SK-N-SH treated with all-trans-retinoic acid at 6 μM for 48 hours (cell line): Measurements from ENCODE around the gene SP100.

Experiments
- ESRRG ChIP-seq: fragments of 250-450 bp; sonication (Bioruptor Pico); IDR thresholded peaks from 2 replicates; pipeline ENCODE4 v1.6.1; 2021; ENCODE audit warnings: mild to moderate bottlenecking
- OSR1 ChIP-seq: fragments of 250-450 bp; sonication (Bioruptor Pico); IDR thresholded peaks from 2 replicates; pipeline ENCODE4 v1.8.0; 2022; ENCODE audit warnings: moderate library complexity, mild to moderate bottlenecking, inconsistent platforms
- PATZ1 ChIP-seq: fragments of 250-450 bp; sonication (Bioruptor Pico); IDR thresholded peaks from 2 replicates; pipeline ENCODE4 v1.8.0; 2020; ENCODE audit warnings: mild to moderate bottlenecking, moderate library complexity, borderline replicate concordance
- PPARA ChIP-seq: fragments of 250-450 bp; sonication (Bioruptor Pico); IDR thresholded peaks from 2 replicates; pipeline ENCODE4 v1.5.0; 2020; ENCODE audit warnings: mild to moderate bottlenecking, borderline replicate concordance
- RARB ChIP-seq: fragments of 250-450 bp; sonication (Bioruptor Pico); IDR thresholded peaks from 2 replicates; pipeline ENCODE4 v1.8.0; 2021; ENCODE audit warnings: mild to moderate bottlenecking, moderate library complexity
- SNAI2 ChIP-seq: fragments of 250-450 bp; sonication (Bioruptor Pico); IDR thresholded peaks from 2 replicates; pipeline ENCODE4 v1.5.0; 2020; ENCODE audit warnings: mild to moderate bottlenecking, moderate library complexity
- TOX ChIP-seq: fragments of 250-450 bp; sonication (Bioruptor Pico); IDR thresholded peaks from 2 replicates; pipeline ENCODE4 v1.8.0; 2021; ENCODE audit warnings: mild to moderate bottlenecking, moderate library complexity, borderline replicate concordance
- ZC3H10 ChIP-seq: fragments of 250-450 bp; sonication (Bioruptor Pico); IDR thresholded peaks from 2 replicates; pipeline ENCODE4 v1.5.1; 2021; ENCODE audit warnings: mild to moderate bottlenecking, moderate library complexity
- ZFP30 ChIP-seq: fragments of 450-650 bp; formaldehyde crosslinking; IDR thresholded peaks from 2 replicates; pipeline ENCODE4 v1.5.0; 2022; ENCODE audit warnings: mild to moderate bottlenecking, moderate library complexity
- ZNF70 ChIP-seq: fragments of 450-650 bp; formaldehyde crosslinking; IDR thresholded peaks from 2 replicates; pipeline ENCODE4 v1.5.0; 2020; ENCODE audit warnings: mild to moderate bottlenecking, moderate library complexity
- ZNF8 ChIP-seq: fragments of 450-650 bp; formaldehyde crosslinking; IDR thresholded peaks from 2 replicates; pipeline ENCODE4 v1.5.0; 2020; ENCODE audit warnings: mild to moderate bottlenecking, moderate library complexity
- TF ChIP-seq, protein P1 (sequence below): fragments of 250-450 bp; sonication (Bioruptor Pico); IDR thresholded peaks from 2 replicates; pipeline ENCODE4 v1.5.0; 2020; ENCODE audit warnings: mild to moderate bottlenecking, moderate library complexity
- TF ChIP-seq, protein P2 (sequence below): fragments of 250-450 bp; sonication (Bioruptor Pico); IDR thresholded peaks from 2 replicates; pipeline ENCODE4 v1.5.1; 2021; ENCODE audit warnings: mild to moderate bottlenecking, moderate library complexity
- TF ChIP-seq, protein P3 (sequence below): fragments of 250-450 bp; sonication (Bioruptor Pico); IDR thresholded peaks from 2 replicates; pipeline ENCODE4 v1.8.0; 2021; ENCODE audit warnings: low read depth, mild to moderate bottlenecking, moderate library complexity, borderline replicate concordance

DNA sequence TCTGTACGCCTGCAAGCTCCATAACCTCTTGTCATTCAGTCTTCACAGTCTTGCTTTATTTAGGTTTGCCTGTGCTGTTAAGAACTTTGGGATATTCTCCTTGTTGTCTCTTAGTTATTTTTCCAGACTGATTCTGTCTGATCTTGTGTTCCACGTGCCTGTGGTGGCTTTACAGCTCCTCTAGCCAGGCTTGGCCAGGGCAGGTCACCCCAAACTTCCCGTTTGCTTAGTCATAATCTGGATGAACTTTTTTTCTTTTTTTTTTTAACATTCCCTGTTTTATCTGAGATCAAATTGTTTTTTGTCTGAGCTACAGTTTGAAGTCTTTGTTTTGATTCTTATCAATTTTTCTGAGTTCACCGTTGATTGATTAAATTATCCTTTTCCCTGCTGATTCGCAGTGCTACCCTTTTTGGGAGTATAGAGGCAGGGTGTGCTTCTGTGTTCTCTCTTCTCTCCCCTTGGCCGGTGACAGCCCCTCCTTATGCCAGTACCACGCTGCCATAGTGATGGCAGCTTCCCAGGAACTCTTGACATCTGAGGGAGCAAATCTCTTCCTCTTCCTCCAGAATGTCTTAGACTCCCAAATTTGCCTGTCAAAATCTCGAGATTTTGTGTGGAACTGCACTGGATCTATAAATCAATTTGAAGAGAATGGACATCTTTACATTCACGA is 2.5 kb downstream of the SP100 start:
- TF ChIP-seq RARB (CRISPR knock-in tag) (no peak), PPARA (no peak), SNAI2 (no peak), PATZ1 (no peak), OSR1 (CRISPR knock-in tag) (no peak), ZFP30 (CRISPR knock-in tag) (no peak), ESRRG (no peak), ZNF8 (CRISPR knock-in tag) (no peak), ZNF70 (CRISPR knock-in tag) (no peak), TOX (CRISPR knock-in tag) (no peak), ZC3H10 (no peak)
- TF ChIP-seq, protein P1, sequence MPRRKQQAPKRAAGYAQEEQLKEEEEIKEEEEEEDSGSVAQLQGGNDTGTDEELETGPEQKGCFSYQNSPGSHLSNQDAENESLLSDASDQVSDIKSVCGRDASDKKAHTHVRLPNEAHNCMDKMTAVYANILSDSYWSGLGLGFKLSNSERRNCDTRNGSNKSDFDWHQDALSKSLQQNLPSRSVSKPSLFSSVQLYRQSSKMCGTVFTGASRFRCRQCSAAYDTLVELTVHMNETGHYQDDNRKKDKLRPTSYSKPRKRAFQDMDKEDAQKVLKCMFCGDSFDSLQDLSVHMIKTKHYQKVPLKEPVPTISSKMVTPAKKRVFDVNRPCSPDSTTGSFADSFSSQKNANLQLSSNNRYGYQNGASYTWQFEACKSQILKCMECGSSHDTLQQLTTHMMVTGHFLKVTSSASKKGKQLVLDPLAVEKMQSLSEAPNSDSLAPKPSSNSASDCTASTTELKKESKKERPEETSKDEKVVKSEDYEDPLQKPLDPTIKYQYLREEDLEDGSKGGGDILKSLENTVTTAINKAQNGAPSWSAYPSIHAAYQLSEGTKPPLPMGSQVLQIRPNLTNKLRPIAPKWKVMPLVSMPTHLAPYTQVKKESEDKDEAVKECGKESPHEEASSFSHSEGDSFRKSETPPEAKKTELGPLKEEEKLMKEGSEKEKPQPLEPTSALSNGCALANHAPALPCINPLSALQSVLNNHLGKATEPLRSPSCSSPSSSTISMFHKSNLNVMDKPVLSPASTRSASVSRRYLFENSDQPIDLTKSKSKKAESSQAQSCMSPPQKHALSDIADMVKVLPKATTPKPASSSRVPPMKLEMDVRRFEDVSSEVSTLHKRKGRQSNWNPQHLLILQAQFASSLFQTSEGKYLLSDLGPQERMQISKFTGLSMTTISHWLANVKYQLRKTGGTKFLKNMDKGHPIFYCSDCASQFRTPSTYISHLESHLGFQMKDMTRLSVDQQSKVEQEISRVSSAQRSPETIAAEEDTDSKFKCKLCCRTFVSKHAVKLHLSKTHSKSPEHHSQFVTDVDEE: no peak
- TF ChIP-seq, protein P2, sequence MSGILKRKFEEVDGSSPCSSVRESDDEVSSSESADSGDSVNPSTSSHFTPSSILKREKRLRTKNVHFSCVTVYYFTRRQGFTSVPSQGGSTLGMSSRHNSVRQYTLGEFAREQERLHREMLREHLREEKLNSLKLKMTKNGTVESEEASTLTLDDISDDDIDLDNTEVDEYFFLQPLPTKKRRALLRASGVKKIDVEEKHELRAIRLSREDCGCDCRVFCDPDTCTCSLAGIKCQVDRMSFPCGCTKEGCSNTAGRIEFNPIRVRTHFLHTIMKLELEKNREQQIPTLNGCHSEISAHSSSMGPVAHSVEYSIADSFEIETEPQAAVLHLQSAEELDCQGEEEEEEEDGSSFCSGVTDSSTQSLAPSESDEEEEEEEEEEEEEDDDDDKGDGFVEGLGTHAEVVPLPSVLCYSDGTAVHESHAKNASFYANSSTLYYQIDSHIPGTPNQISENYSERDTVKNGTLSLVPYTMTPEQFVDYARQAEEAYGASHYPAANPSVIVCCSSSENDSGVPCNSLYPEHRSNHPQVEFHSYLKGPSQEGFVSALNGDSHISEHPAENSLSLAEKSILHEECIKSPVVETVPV (CRISPR knock-in tag): no peak
- TF ChIP-seq, protein P3, sequence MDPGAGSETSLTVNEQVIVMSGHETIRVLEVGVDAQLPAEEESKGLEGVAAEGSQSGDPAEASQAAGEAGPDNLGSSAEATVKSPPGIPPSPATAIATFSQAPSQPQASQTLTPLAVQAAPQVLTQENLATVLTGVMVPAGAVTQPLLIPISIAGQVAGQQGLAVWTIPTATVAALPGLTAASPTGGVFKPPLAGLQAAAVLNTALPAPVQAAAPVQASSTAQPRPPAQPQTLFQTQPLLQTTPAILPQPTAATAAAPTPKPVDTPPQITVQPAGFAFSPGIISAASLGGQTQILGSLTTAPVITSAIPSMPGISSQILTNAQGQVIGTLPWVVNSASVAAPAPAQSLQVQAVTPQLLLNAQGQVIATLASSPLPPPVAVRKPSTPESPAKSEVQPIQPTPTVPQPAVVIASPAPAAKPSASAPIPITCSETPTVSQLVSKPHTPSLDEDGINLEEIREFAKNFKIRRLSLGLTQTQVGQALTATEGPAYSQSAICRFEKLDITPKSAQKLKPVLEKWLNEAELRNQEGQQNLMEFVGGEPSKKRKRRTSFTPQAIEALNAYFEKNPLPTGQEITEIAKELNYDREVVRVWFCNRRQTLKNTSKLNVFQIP: no peak
